ENCODE data around the gene MELTF. TPM values are rescaled to one million over a fixed set of nuclear protein-coding genes. Genes with fewer than 3 reads are reported as not detected.

The MELTF gene
- total RNA-seq, 1 experiment from 2014 or later: 7.3 TPM

- POLR2A ChIA-PET: no interaction called here
- ATAC-seq (no peak), DNase-seq (ENCODE audit: low spot score) (no peak)
- CTCF ChIA-PET: no interaction called here
- Mint-ChIP-seq H3K36me3 (peaks cover 10% of the 10 kb centered on the region; the same call in 1 of the 2 replicates), H3K27ac (no peak overlapping the region), H3K4me1 (peaks cover 4% of the 10 kb centered on the region; the same call in 1 of the 2 replicates), H3K9me3 (peaks cover 24% of the 10 kb centered on the region), H3K27me3 (ENCODE audit: low read depth) (peaks cover 4% of the 10 kb centered on the region; the same call in 1 of the 2 replicates), H3K4me3 (no peak overlapping the region)
- TF ChIP-seq ZMAT4 (CRISPR knock-in tag; IDR thresholded peaks at IDR 0.05) (no peak), E2F1 (CRISPR knock-in tag; IDR thresholded peaks at IDR 0.05) (no peak), ZNF317 (CRISPR knock-in tag; IDR thresholded peaks at IDR 0.05; ENCODE audit: borderline replicate concordance, low read depth) (no peak), FOXP1 (CRISPR knock-in tag; IDR thresholded peaks at IDR 0.05; ENCODE audit: borderline replicate concordance) (no peak), ZSCAN18 (CRISPR knock-in tag; IDR thresholded peaks at IDR 0.05) (no peak), ESRRA (CRISPR knock-in tag; IDR thresholded peaks at IDR 0.05; ENCODE audit: borderline replicate concordance) (no peak), FOXP4 (CRISPR knock-in tag; IDR thresholded peaks at IDR 0.05) (no peak), ZNF138 (CRISPR knock-in tag; conservative IDR thresholded peaks at IDR 0.05) (no peak), ARID4B (CRISPR knock-in tag; IDR thresholded peaks at IDR 0.05; ENCODE audit: borderline replicate concordance) (no peak), GRHL2 (CRISPR knock-in tag; IDR thresholded peaks at IDR 0.05; ENCODE audit: insufficient replicate concordance, severe bottlenecking) (no peak)
Observed at GRCh38 chr3:196983186-196983585, 46.4 kb downstream of the MELTF start.

GRCh38 chr3:196981657-196982056 lies 48.0 kb downstream of the MELTF start:
- TF ChIP-seq RORB (CRISPR knock-in tag; IDR thresholded peaks at IDR 0.05) (no peak), NFE2L1 (CRISPR knock-in tag; IDR thresholded peaks at IDR 0.05) (no peak), MXD4 (CRISPR knock-in tag; IDR thresholded peaks at IDR 0.05; ENCODE audit: borderline replicate concordance) (no peak), ETV6 (CRISPR knock-in tag; IDR thresholded peaks at IDR 0.05) (no peak), ZNF121 (CRISPR knock-in tag; IDR thresholded peaks at IDR 0.05) (no peak), FOXJ3 (CRISPR knock-in tag; IDR thresholded peaks at IDR 0.05; ENCODE audit: borderline replicate concordance) (no peak)
- H3K27ac Mint-ChIP-seq: no peak overlapping the region
- peaks cover 8% of the 10 kb centered on the region for H3K27me3 Mint-ChIP-seq (ENCODE audit: low read depth)
- peaks cover 10% of the 10 kb centered on the region; the same call in 1 of the 2 replicates for H3K36me3 Mint-ChIP-seq
- CTCF ChIA-PET: no interaction called here
- DNase-seq (ENCODE audit: low spot score): no peak
- no peak for ATAC-seq
- POLR2A ChIA-PET: no interaction called here
- H3K4me1 Mint-ChIP-seq: peaks cover 4% of the 10 kb centered on the region; the same call in 1 of the 2 replicates
- H3K9me3 Mint-ChIP-seq: peaks cover 21% of the 10 kb centered on the region
- H3K4me3 Mint-ChIP-seq: no peak overlapping the region
